H1 (cell line): ENCODE data around the gene YIPF2. TPM values are rescaled to one million over a fixed set of nuclear protein-coding genes. Genes with fewer than 3 reads are reported as not detected.

ENCODE experiments used
- CTCF ChIA-PET: fragments of 300-600 bp; sonication (Branson Sonifier 250); formaldehyde crosslinking; loops from one replicate; lab custom pipeline; 2021; ENCODE audit not compliant: partially characterized antibody; lab: Charles Lee
- POLR2A ChIA-PET: fragments of 300-600 bp; sonication (Branson Sonifier 250); formaldehyde crosslinking; loops from one replicate; lab custom pipeline; 2021; ENCODE audit warnings: inconsistent platforms; ENCODE audit not compliant: partially characterized antibody; lab: Charles Lee
- DNase-seq, 2 experiments: peaks; one replicate each; pipeline versions ENCODE4 v3.0.0 to v3.0.0-alpha.2; 2010 to 2022; ENCODE audit warnings: low spot score in 2 of 2, low read depth in 1 of 2, mixed read lengths in 1 of 2
- FAIRE-seq: peaks from 2 replicates; lab custom pipeline; 2011; peaks lifted over from hg19 to GRCh38; lab: Jason Lieb, UNC
- H2AFZ ChIP-seq: 2 replicates; pipeline ENCODE4 v1.8.1; 2012; ENCODE audit warnings: low read length, inconsistent platforms
- H2AK5ac ChIP-seq: 2 replicates; pipeline ENCODE4 v1.6.1; 2013; ENCODE audit warnings: low read depth, low read length
- H2BK120ac ChIP-seq: replicated peaks from 2 replicates; pipeline ENCODE3; 2013; ENCODE audit warnings: low read depth, low read length, inconsistent platforms
- H2BK12ac ChIP-seq: 2 replicates; pipeline ENCODE4 v1.6.1; 2013; ENCODE audit warnings: low read depth, low read length
- H2BK15ac ChIP-seq: 2 replicates; pipeline ENCODE4 v1.6.1; 2013; ENCODE audit warnings: low read length
- H2BK20ac ChIP-seq: 2 replicates; pipeline ENCODE4 v1.6.1; 2013; ENCODE audit warnings: low read length
- H2BK5ac ChIP-seq: 2 replicates; pipeline ENCODE4 v1.6.1; 2013; ENCODE audit warnings: low read depth, low read length
- H3K14ac ChIP-seq: 2 replicates; pipeline ENCODE4 v1.6.1; 2013; ENCODE audit warnings: inconsistent platforms; ENCODE audit not compliant: insufficient read length
- H3K18ac ChIP-seq: 2 replicates; pipeline ENCODE4 v1.6.1; 2013; ENCODE audit warnings: low read length; ENCODE audit errors: extremely low read depth
- H3K23ac ChIP-seq: 2 replicates; pipeline ENCODE4 v1.6.1; 2013; ENCODE audit warnings: inconsistent platforms; ENCODE audit not compliant: insufficient read length
- H3K23me2 ChIP-seq: 2 replicates; pipeline ENCODE4 v1.6.1; 2013; ENCODE audit warnings: low read depth, low read length
- H3K27ac ChIP-seq: 2 replicates; pipeline ENCODE4 v1.6.1; 2011; ENCODE audit warnings: low read depth, low read length, inconsistent platforms
- H3K27me3 ChIP-seq, 4 experiments: replicated peaks in 1 of 4; 1 replicate in 1 of 4; 2 replicates in 3 of 4; pipeline versions ENCODE4 v1.6.1 to v1.8.1; 2011 to 2013; ENCODE audit warnings: low read length in 3 of 4, mild to moderate bottlenecking in 3 of 4, inconsistent platforms in 2 of 4, mixed read lengths in 2 of 4, moderate library complexity in 1 of 4; ENCODE audit not compliant: control insufficient read depth in 3 of 4, insufficient read depth in 3 of 4; ENCODE audit errors: extremely low read depth in 1 of 4
- H3K36me3 ChIP-seq, 4 experiments: 2 replicates each; pipeline versions ENCODE4 v1.6.1 to v1.8.1; 2011 to 2013; ENCODE audit warnings: mild to moderate bottlenecking in 4 of 4, low read length in 3 of 4, moderate library complexity in 2 of 4, control low read depth in 1 of 4, inconsistent platforms in 1 of 4; ENCODE audit not compliant: insufficient read depth in 4 of 4, control insufficient read depth in 2 of 4
- H3K4ac ChIP-seq: replicated peaks from 2 replicates; pipeline ENCODE3; 2013; ENCODE audit warnings: low read length, low read depth, mixed read lengths, inconsistent platforms; ENCODE audit not compliant: insufficient read length
- H3K4me1 ChIP-seq, 4 experiments: replicated peaks in 1 of 4; 1 replicate in 1 of 4; 2 replicates in 3 of 4; pipeline versions ENCODE4 v1.6.1 to v1.8.1; 2011 to 2013; ENCODE audit warnings: low read length in 3 of 4, inconsistent platforms in 2 of 4, mixed read lengths in 1 of 4; ENCODE audit not compliant: insufficient read depth in 4 of 4, control insufficient read depth in 3 of 4
- H3K4me2 ChIP-seq, 2 experiments: 2 replicates each; pipeline versions ENCODE4 v1.6.1 to v1.8.1; 2011 to 2013; ENCODE audit warnings: low read depth in 2 of 2, low read length in 2 of 2, control low read depth in 1 of 2, inconsistent platforms in 1 of 2, mild to moderate bottlenecking in 1 of 2; ENCODE audit not compliant: insufficient read depth in 1 of 2
- H3K4me3 ChIP-seq, 4 experiments: fragments of 200-600, 300-600 bp in 1 of 4; sonication (generic), shearing (Covaris generic), sonication (Bioruptor Twin) in 1 of 4; 2 replicates each; pipeline versions ENCODE4 v1.5.1 to v1.8.1; 2011 to 2016; ENCODE audit warnings: low read length in 4 of 4, low read depth in 3 of 4, control low read depth in 2 of 4, inconsistent platforms in 2 of 4, mild to moderate bottlenecking in 2 of 4, mixed read lengths in 1 of 4, moderate library complexity in 1 of 4; ENCODE audit not compliant: insufficient read depth in 2 of 4; ENCODE audit errors: extremely low read depth in 1 of 4
- H3K56ac ChIP-seq: replicated peaks from 2 replicates; pipeline ENCODE3; 2013; ENCODE audit warnings: low read depth, mild to moderate bottlenecking, mixed read lengths, low read length, inconsistent platforms; ENCODE audit not compliant: insufficient read length
- H3K79me1 ChIP-seq: 2 replicates; pipeline ENCODE4 v1.6.1; 2013; ENCODE audit warnings: low read depth, low read length, control low read depth
- H3K79me2 ChIP-seq, 2 experiments: 2 replicates each; pipeline versions ENCODE4 v1.6.1 to v1.8.1; 2012 to 2013; ENCODE audit warnings: low read length in 2 of 2, mild to moderate bottlenecking in 2 of 2, inconsistent platforms in 1 of 2; ENCODE audit not compliant: insufficient read depth in 2 of 2, control insufficient read depth in 1 of 2
- H3K9ac ChIP-seq, 4 experiments: replicated peaks in 1 of 4; 1 replicate in 1 of 4; 2 replicates in 3 of 4; pipeline versions ENCODE4 v1.6.1 to v1.8.1; 2011 to 2013; ENCODE audit warnings: low read depth in 3 of 4, low read length in 3 of 4, control low read depth in 2 of 4, mild to moderate bottlenecking in 2 of 4, moderate library complexity in 2 of 4, inconsistent platforms in 1 of 4; ENCODE audit errors: extremely low read depth in 1 of 4
- H3K9me3 ChIP-seq, 2 experiments: 2 replicates each; pipeline versions ENCODE4 v1.6.1 to v1.8.1; 2012 to 2013; ENCODE audit warnings: mild to moderate bottlenecking in 2 of 2, moderate library complexity in 2 of 2, control low read depth in 1 of 2, inconsistent platforms in 1 of 2, low read depth in 1 of 2, low read length in 1 of 2, mixed read lengths in 1 of 2; ENCODE audit not compliant: insufficient read depth in 2 of 2
- H4K20me1 ChIP-seq, 2 experiments: replicated peaks in 1 of 2; 2 replicates each; pipeline versions ENCODE3 to v1.8.1; 2011 to 2013; ENCODE audit warnings: inconsistent platforms in 2 of 2, low read length in 2 of 2, mild to moderate bottlenecking in 1 of 2; ENCODE audit not compliant: insufficient read depth in 2 of 2, control insufficient read depth in 1 of 2
- H4K5ac ChIP-seq: 2 replicates; pipeline ENCODE4 v1.6.1; 2013; ENCODE audit warnings: low read length, low read depth, mixed read lengths, inconsistent platforms; ENCODE audit not compliant: insufficient read length
- H4K8ac ChIP-seq: 2 replicates; pipeline ENCODE4 v1.8.0; 2013; ENCODE audit warnings: mild to moderate bottlenecking, moderate library complexity, low read length, inconsistent platforms; ENCODE audit not compliant: insufficient read depth; ENCODE audit errors: extremely low read depth
- H4K91ac ChIP-seq: replicated peaks from 2 replicates; pipeline ENCODE3; 2013; ENCODE audit warnings: low read length, mixed read lengths, inconsistent platforms; ENCODE audit not compliant: insufficient read length
- MAX ChIP-seq: IDR thresholded peaks from 2 replicates; pipeline ENCODE4 v1.6.1; 2012; ENCODE audit warnings: inconsistent platforms
- POLR2AphosphoS5 ChIP-seq: IDR thresholded peaks from 2 replicates; pipeline ENCODE4 v1.6.1; 2011; ENCODE audit warnings: low read depth, low read length
- WGBS, 2 experiments: shearing (Covaris generic) in 1 of 2; methylation state at CpG; one replicate each; pipeline versions ENCODE4 v1.1.6 to v1.1.7; 2013 to 2015; ENCODE audit warnings: low lambda C conversion rate in 2 of 2, mixed read lengths in 2 of 2, inconsistent platforms in 1 of 2, low coverage in 1 of 2, missing lambda C conversion rate in 1 of 2; ENCODE audit not compliant: insufficient replicate concordance in 2 of 2, insufficient coverage in 1 of 2, insufficient read length in 1 of 2; ENCODE audit errors: extremely low coverage in 1 of 2, missing lambda C conversion rate in 1 of 2; 5-methylcytosine and 5-hydroxymethylcytosine counted together
- polyA plus RNA-seq, 7 experiments: library from polyadenylated mRNA; depleted of rRNA in 3 of 7; stranded (reverse) in 5 of 7; unstranded in 2 of 7; fragments of >200 nt in 5 of 7; fragments of 200-250 nt in 2 of 7; gene quantifications; 1 replicate in 5 of 7; 2 replicates in 1 of 7; 4 replicates in 1 of 7; pipeline versions ENCODE4 v1.2.1 to v1.2.3, GENCODE V29; 2011 to 2013; ENCODE audit warnings: missing spikeins in 2 of 7, mixed read lengths in 2 of 7
- total RNA-seq: library from RNA; stranded (reverse); fragmentation: NEBNext Ultra II Directional; extraction: Animal tissue kit (Norgen Biotek cat#: 25700); gene quantifications from 2 replicates; pipeline ENCODE4 v1.2.1, GENCODE V29; 2021

Gene YIPF2
- total and polyA plus RNA-seq, 2 of the 8 experiments (the other 6 are each of a cell fraction or from before 2014, with no cell fraction given), result 48.3 to 112 TPM

GRCh38 chr19:10913716-10914340, 14.6 kb downstream of the YIPF2 start:
- H3K18ac ChIP-seq, result no peak overlapping the region
- 96% methylated on average over 24 of the region's 24 CpGs; no CpG with 5 or more reads in 1 of the 2 experiments for WGBS, 2 experiments
- no peaks in the 10 kb centered on the region for H3K27me3 ChIP-seq
- no peak overlapping the region for H4K5ac ChIP-seq
- no peak overlapping the region for H2BK15ac ChIP-seq
- TF ChIP-seq POLR2AphosphoS5, result 0 out of 2 replicates have a peak, but pooled peaks have one; percentile 6
- TF ChIP-seq MAX, result no peak
- H2AFZ ChIP-seq, result no peak overlapping the region
- H3K4me3 ChIP-seq, result no peak overlapping the region
- ChIA-PET POLR2A (interaction anchor here (0.6 to 1.4 kb wide), 4 partner anchors 9 to 113 kb away, joined by 3 to 4 read pairs (median 3); no protein-coding TSS in a partner anchor), CTCF (interaction anchor here (1.2 to 2.2 kb wide), 3 partner anchors 12 to 217 kb away, joined by 3 to 7 read pairs (median 6); no protein-coding TSS in a partner anchor)
- H2BK120ac ChIP-seq, result no peak overlapping the region
- no peak overlapping the region for H3K14ac ChIP-seq
- no peak overlapping the region for H3K9ac ChIP-seq
- H3K4ac ChIP-seq, result no peak overlapping the region
- H3K23me2 ChIP-seq, result no peaks in the 10 kb centered on the region
- DNase-seq (no peak), FAIRE-seq (no peak)
- no peaks in the 10 kb centered on the region; a peak in 2 of 7 replicates for H3K4me1 ChIP-seq
- no peak overlapping the region for H2BK12ac ChIP-seq
- H4K20me1 ChIP-seq, result peaks cover 0 to 14% of the 10 kb centered on the region in 2 experiments
- no peak overlapping the region for H2AK5ac ChIP-seq
- H3K79me1 ChIP-seq, result peaks cover 2% of the 10 kb centered on the region
- H3K36me3 ChIP-seq, result peaks cover 14 to 28% (median 20%) of the 10 kb centered on the region in 4 experiments
- no peak overlapping the region for H3K23ac ChIP-seq
- no peaks in the 10 kb centered on the region for H3K79me2 ChIP-seq
- H3K27ac ChIP-seq, result no peak overlapping the region
- no peaks in the 10 kb centered on the region for H3K9me3 ChIP-seq
- no peak overlapping the region for H3K4me2 ChIP-seq
- H2BK20ac ChIP-seq, result no peak overlapping the region
- no peak overlapping the region for H4K8ac ChIP-seq
- H2BK5ac ChIP-seq, result no peak overlapping the region
- H3K56ac ChIP-seq, result no peak overlapping the region
- H4K91ac ChIP-seq, result no peak overlapping the region
